Osteoblast (primary cell): ENCODE data around the gene UQCC5. TPM values are rescaled to one million over a fixed set of nuclear protein-coding genes. Genes with fewer than 3 reads are reported as not detected.

Source experiments
- DNase-seq: peaks from one replicate; pipeline ENCODE4 v3.0.0; 2011; ENCODE audit warnings: low spot score, mixed read lengths; ENCODE audit not compliant: insufficient read length; ENCODE audit errors: missing footprints
- H2AFZ ChIP-seq: 2 replicates; pipeline ENCODE4 v1.6.0; 2011; ENCODE audit warnings: mild to moderate bottlenecking, low read length
- H3K27ac ChIP-seq: 2 replicates; pipeline ENCODE4 v1.5.1; 2011; ENCODE audit warnings: mild to moderate bottlenecking, low read depth, low read length, moderate library complexity
- H3K27me3 ChIP-seq: 2 replicates; pipeline ENCODE4 v1.6.0; 2012; ENCODE audit warnings: mild to moderate bottlenecking, control low read depth, inconsistent platforms, low read length, moderate library complexity; ENCODE audit not compliant: insufficient read depth
- H3K36me3 ChIP-seq: 2 replicates; pipeline ENCODE4 v1.5.1; 2011; ENCODE audit warnings: mild to moderate bottlenecking, low read length, control low read depth, moderate library complexity; ENCODE audit not compliant: insufficient read depth
- H3K4me1 ChIP-seq: 2 replicates; pipeline ENCODE4 v1.5.1; 2011; ENCODE audit warnings: mild to moderate bottlenecking, low read length, control low read depth, moderate library complexity; ENCODE audit not compliant: insufficient read depth
- H3K4me2 ChIP-seq: 2 replicates; pipeline ENCODE4 v1.6.0; 2011; ENCODE audit warnings: mild to moderate bottlenecking, low read length; ENCODE audit not compliant: insufficient read depth
- H3K4me3 ChIP-seq: fragments of 200-600 bp; sonication (generic); 3 replicates; pipeline ENCODE4 v1.5.1; 2012; ENCODE audit warnings: mild to moderate bottlenecking, low read length, inconsistent platforms; ENCODE audit not compliant: insufficient read depth
- H3K79me2 ChIP-seq: 2 replicates; pipeline ENCODE4 v1.6.0; 2012; ENCODE audit warnings: mild to moderate bottlenecking, low read length, control low read depth, inconsistent platforms; ENCODE audit not compliant: insufficient read depth
- H3K9me3 ChIP-seq: 2 replicates; pipeline ENCODE4 v1.5.1; 2011; ENCODE audit warnings: low read depth, low read length, control low read depth
- H4K20me1 ChIP-seq: 2 replicates; pipeline ENCODE4 v1.6.0; 2012; ENCODE audit warnings: mild to moderate bottlenecking, low read length, control low read depth; ENCODE audit not compliant: insufficient read depth
- total RNA-seq: library from RNA; depleted of rRNA; stranded (reverse); fragments of >200 nt; gene quantifications from 2 replicates; pipeline ENCODE4 v1.2.3, GENCODE V29; 2012
- TF ChIP-seq, protein P1 (sequence below): IDR thresholded peaks from 2 replicates; pipeline ENCODE4 v1.5.1; 2011; ENCODE audit warnings: mild to moderate bottlenecking, low read depth, low read length, moderate library complexity; ENCODE audit errors: extremely low read depth

Gene UQCC5
- total RNA-seq, 1 donor: 8.3 TPM

DNA sequence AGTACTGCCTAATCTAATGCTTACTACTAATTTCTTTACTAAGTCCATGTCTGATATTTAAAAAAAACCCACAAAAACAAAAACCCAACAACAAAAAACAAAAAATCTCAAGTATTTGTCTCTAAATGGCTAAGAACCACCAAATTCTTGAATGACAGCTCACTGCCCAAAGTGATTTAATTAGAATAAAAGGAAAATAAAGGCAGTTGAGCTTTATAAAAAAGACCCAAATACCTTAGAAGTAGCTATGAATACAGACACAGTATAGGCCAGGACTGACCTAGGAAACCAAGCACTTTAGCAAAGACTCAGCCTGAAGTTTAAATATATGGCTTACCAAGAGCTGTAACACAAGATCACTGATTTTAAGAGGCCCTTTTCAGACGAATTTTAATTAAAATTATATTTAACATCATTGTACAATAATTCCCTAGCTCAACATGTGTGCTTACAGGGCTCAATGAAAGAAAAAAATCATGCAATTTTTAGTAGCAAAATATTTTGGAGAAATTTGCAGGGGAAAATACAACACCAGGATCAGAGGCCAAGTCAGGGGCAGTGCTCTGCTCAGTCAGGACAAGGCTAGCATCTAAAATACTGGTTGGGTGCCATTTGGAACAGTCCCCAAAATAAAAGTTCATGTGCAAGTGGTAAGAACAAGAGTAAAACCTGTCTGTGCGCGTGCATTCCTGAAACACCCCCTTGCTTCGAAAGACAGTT lies 24.8 kb downstream of the UQCC5 start:
- H3K79me2 ChIP-seq: no peaks in the 10 kb centered on the region
- no peaks in the 10 kb centered on the region for H4K20me1 ChIP-seq
- no peak overlapping the region for H2AFZ ChIP-seq
- no peak overlapping the region for H3K4me2 ChIP-seq
- H3K4me1 ChIP-seq: peaks cover 10% of the 10 kb centered on the region
- TF ChIP-seq, protein P1, sequence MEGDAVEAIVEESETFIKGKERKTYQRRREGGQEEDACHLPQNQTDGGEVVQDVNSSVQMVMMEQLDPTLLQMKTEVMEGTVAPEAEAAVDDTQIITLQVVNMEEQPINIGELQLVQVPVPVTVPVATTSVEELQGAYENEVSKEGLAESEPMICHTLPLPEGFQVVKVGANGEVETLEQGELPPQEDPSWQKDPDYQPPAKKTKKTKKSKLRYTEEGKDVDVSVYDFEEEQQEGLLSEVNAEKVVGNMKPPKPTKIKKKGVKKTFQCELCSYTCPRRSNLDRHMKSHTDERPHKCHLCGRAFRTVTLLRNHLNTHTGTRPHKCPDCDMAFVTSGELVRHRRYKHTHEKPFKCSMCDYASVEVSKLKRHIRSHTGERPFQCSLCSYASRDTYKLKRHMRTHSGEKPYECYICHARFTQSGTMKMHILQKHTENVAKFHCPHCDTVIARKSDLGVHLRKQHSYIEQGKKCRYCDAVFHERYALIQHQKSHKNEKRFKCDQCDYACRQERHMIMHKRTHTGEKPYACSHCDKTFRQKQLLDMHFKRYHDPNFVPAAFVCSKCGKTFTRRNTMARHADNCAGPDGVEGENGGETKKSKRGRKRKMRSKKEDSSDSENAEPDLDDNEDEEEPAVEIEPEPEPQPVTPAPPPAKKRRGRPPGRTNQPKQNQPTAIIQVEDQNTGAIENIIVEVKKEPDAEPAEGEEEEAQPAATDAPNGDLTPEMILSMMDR: no peak
- H3K36me3 ChIP-seq: peaks cover 65% of the 10 kb centered on the region
- no peaks in the 10 kb centered on the region for H3K9me3 ChIP-seq
- H3K4me3 ChIP-seq: no peak overlapping the region
- no peak for DNase-seq
- no peaks in the 10 kb centered on the region for H3K27me3 ChIP-seq
- no peak overlapping the region for H3K27ac ChIP-seq

DNA sequence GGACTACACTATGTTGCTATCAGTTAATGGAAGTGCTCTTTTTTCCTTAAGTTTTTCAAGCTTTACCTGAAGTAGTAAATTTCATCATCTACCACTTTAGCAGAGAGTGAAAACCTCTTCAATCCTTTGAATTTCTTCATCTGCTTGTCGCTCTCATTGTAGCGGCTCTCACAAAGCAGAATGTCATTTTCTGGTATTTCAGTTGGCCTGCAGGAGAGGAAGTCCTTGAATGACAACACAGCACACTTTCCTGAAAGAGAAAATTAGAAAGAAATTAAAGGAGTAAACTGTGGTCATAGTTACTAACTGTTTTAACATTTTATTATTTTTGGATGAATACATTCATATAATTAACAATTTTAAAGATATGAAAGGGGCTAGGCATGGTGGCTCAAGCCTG lies 27.6 kb downstream of the UQCC5 start:
- Histone ChIP-seq H3K4me2 (no peak overlapping the region), H3K27me3 (no peaks in the 10 kb centered on the region), H3K36me3 (peaks cover 48% of the 10 kb centered on the region)

DNA sequence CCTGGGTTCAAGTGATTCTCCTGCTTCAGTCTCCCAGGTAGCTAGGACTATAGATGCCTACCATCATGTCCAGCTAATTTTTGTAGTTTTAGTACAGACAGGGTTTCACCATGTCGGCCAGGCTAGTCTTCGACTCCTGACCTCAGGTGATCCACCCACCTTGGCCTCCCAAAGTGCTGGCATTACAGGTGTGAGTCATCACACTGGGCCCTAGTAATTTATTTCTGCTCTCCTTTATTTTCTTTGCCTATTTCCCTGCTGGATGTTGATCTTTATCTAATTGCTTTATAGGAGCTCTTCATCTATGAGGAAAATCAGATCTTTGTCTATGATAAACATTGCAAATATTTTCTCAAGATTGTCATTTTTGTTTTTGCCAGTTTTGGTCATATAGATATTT lies 31.7 kb downstream of the UQCC5 start:
- no peak for DNase-seq
- Histone ChIP-seq H2AFZ (no peak overlapping the region), H3K4me2 (no peak overlapping the region), H4K20me1 (no peaks in the 10 kb centered on the region), H3K4me3 (no peak overlapping the region), H3K79me2 (no peaks in the 10 kb centered on the region), H3K9me3 (no peaks in the 10 kb centered on the region), H3K27ac (no peak overlapping the region), H3K4me1 (peaks cover 10% of the 10 kb centered on the region), H3K36me3 (peaks cover 27% of the 10 kb centered on the region), H3K27me3 (no peaks in the 10 kb centered on the region)
- TF ChIP-seq, protein P1: no peak

More for the DNA sequence above, 27.6 kb downstream of the UQCC5 start:
- Histone ChIP-seq H4K20me1 (no peaks in the 10 kb centered on the region), H3K79me2 (no peaks in the 10 kb centered on the region), H3K4me3 (no peak overlapping the region), H3K9me3 (no peaks in the 10 kb centered on the region), H3K4me1 (peaks cover 5% of the 10 kb centered on the region), H3K27ac (no peak overlapping the region), H2AFZ (no peak overlapping the region)
- no peak for DNase-seq
- TF ChIP-seq, protein P1: no peak

DNA sequence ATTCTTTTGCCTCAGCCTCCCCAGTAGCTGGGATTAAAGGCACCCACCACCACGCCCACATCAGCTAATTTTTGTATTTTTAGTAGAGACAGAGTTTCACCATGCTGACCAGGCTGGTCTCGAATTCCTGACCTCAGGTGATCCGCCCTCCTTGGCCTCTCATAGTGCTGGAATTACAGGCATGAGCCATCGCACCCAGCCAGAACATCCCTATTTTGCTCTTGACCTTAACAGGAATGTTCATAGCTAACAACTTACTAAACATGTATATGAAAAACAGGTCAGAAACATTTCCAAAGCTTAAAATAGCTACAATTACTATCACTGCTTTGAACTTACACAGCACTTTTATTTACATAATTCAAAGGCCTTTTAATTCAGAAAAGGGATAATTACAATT lies 33.7 kb downstream of the UQCC5 start:
- Histone ChIP-seq H3K27ac (peak overlapping the region; percentile 60), H3K36me3 (peaks cover 20% of the 10 kb centered on the region), H3K4me2 (peak overlapping the region; percentile 4), H2AFZ (no peak overlapping the region), H3K4me1 (peaks cover 10% of the 10 kb centered on the region), H4K20me1 (no peaks in the 10 kb centered on the region), H3K27me3 (no peaks in the 10 kb centered on the region), H3K9me3 (no peaks in the 10 kb centered on the region), H3K79me2 (no peaks in the 10 kb centered on the region), H3K4me3 (no peak overlapping the region)
- peak; percentile 77 for DNase-seq
- TF ChIP-seq, protein P1: no peak
